OCI-LY7 (cell line): Measurements from ENCODE around the gene TRIM29.

Experiments
- EZH2phosphoT487 ChIP-seq: fragments of 200-600 bp; sonication (generic); IDR thresholded peaks from 2 replicates; pipeline ENCODE4 v1.6.1; 2018; ENCODE audit warnings: low read depth, borderline replicate concordance, mild to moderate bottlenecking, mixed run types, antibody characterized with exemption, low read length, moderate library complexity, mixed read lengths
- TF ChIP-seq, protein P1 (sequence below): fragments of 200-600 bp; sonication (generic); conservative IDR thresholded peaks from 2 replicates; pipeline ENCODE4 v1.5.1; 2014; ENCODE audit warnings: mild to moderate bottlenecking, antibody characterized with exemption, low read length, moderate library complexity, mixed read lengths

DNA sequence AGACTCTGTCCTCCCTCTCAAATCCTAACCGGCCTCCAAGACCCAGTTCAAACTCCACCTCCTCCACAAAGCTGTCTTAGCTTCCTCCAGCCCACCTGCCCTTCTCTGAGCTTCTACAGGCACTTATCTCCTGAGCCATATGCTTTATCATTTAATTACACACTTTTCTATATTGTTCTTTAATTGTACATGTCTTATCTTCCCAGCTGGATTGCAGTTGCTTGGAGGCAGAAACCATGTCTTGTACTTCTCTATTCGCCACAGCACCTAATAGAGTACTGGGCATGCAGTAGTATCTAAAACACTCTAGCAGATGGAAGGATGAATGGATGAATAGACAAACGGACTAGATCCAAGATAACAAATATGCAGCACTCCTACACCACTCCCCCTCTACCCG lies 11.3 kb downstream of the TRIM29 start:
- TF ChIP-seq, protein P1, sequence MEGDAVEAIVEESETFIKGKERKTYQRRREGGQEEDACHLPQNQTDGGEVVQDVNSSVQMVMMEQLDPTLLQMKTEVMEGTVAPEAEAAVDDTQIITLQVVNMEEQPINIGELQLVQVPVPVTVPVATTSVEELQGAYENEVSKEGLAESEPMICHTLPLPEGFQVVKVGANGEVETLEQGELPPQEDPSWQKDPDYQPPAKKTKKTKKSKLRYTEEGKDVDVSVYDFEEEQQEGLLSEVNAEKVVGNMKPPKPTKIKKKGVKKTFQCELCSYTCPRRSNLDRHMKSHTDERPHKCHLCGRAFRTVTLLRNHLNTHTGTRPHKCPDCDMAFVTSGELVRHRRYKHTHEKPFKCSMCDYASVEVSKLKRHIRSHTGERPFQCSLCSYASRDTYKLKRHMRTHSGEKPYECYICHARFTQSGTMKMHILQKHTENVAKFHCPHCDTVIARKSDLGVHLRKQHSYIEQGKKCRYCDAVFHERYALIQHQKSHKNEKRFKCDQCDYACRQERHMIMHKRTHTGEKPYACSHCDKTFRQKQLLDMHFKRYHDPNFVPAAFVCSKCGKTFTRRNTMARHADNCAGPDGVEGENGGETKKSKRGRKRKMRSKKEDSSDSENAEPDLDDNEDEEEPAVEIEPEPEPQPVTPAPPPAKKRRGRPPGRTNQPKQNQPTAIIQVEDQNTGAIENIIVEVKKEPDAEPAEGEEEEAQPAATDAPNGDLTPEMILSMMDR = no peak
- TF ChIP-seq EZH2phosphoT487 = no peak
